ENCODE measurements around the gene SUSD1. TPM values are rescaled to one million over a fixed set of nuclear protein-coding genes. Genes with fewer than 3 reads are reported as not detected.

SUSD1 gene
- total RNA-seq, 1 donor from 2014 or later: 16.6 TPM

GRCh38 chr9:112174222-112174964 is 704 bp downstream of the SUSD1 start:
- Histone ChIP-seq H3K79me2 (ENCODE audit: insufficient read depth, low read length) (peaks cover 5% of the 10 kb centered on the region), H3K27ac (ENCODE audit: low read depth, low read length) (no peak overlapping the region), H3K27me3 (ENCODE audit: insufficient read depth, low read length) (no peaks in the 10 kb centered on the region), H3K9ac (ENCODE audit: low read length) (peak overlapping the region; percentile 52), H3K9me3 (ENCODE audit: insufficient read depth, low read depth, low read length) (no peaks in the 10 kb centered on the region), H4K20me1 (ENCODE audit: insufficient read depth, low read length) (no peaks in the 10 kb centered on the region), H3K4me2 (ENCODE audit: low read length) (peak overlapping the region; percentile 81), H2AFZ (ENCODE audit: low read depth, low read length) (peak overlapping the region; percentile 79), H3K4me1 (ENCODE audit: insufficient read depth, low read length) (peaks cover 7% of the 10 kb centered on the region), H3K4me3 (ENCODE audit: insufficient read depth, low read depth, low read length) (peak overlapping the region; percentile 57), H3K36me3 (ENCODE audit: insufficient read depth, low read length) (no peaks in the 10 kb centered on the region)
- peak; percentile 18 for DNase-seq (ENCODE audit: low read depth)
- TF ChIP-seq CTCF (IDR thresholded peaks at IDR 0.05; ENCODE audit: insufficient read depth, low read depth, low read length) (no peak), EZH2 (IDR thresholded peaks at IDR 0.05; ENCODE audit: insufficient read depth, low read length) (no peak)
- Mint-ChIP-seq H3K4me1 (ENCODE audit: low read depth, unreplicated experiment) (peaks cover 18% of the 10 kb centered on the region), H3K27ac (ENCODE audit: unreplicated experiment) (peak overlapping the region; percentile 23), H3K36me3 (ENCODE audit: low read depth, unreplicated experiment) (peaks cover 14% of the 10 kb centered on the region), H3K4me3 (ENCODE audit: unreplicated experiment) (peak overlapping the region; percentile 79), H3K9me3 (ENCODE audit: unreplicated experiment) (no peaks in the 10 kb centered on the region), H3K27me3 (ENCODE audit: low read depth, unreplicated experiment) (peaks cover 4% of the 10 kb centered on the region)
- no peak for FAIRE-seq

- H2AFZ ChIP-seq (ENCODE audit: low read depth, low read length): no peak overlapping the region
- peak overlapping the region; percentile 81 for H3K4me2 ChIP-seq (ENCODE audit: low read length)
- H3K27ac Mint-ChIP-seq (ENCODE audit: unreplicated experiment): peak overlapping the region; percentile 23
- peak overlapping the region; percentile 79 for H3K4me3 Mint-ChIP-seq (ENCODE audit: unreplicated experiment)
- no peaks in the 10 kb centered on the region for H3K9me3 Mint-ChIP-seq (ENCODE audit: unreplicated experiment)
- H3K79me2 ChIP-seq (ENCODE audit: insufficient read depth, low read length): peaks cover 5% of the 10 kb centered on the region
- no peak overlapping the region for H3K4me3 ChIP-seq (ENCODE audit: insufficient read depth, low read depth, low read length)
- peaks cover 14% of the 10 kb centered on the region for H3K36me3 Mint-ChIP-seq (ENCODE audit: low read depth, unreplicated experiment)
- no peak overlapping the region for H3K9ac ChIP-seq (ENCODE audit: low read length)
- H3K4me1 Mint-ChIP-seq (ENCODE audit: low read depth, unreplicated experiment): peaks cover 25% of the 10 kb centered on the region
- H3K27me3 Mint-ChIP-seq (ENCODE audit: low read depth, unreplicated experiment): peaks cover 4% of the 10 kb centered on the region
- TF ChIP-seq EZH2 (IDR thresholded peaks at IDR 0.05; ENCODE audit: insufficient read depth, low read length) (no peak), CTCF (IDR thresholded peaks at IDR 0.05; ENCODE audit: insufficient read depth, low read depth, low read length) (no peak)
- H3K36me3 ChIP-seq (ENCODE audit: insufficient read depth, low read length): no peaks in the 10 kb centered on the region
- H4K20me1 ChIP-seq (ENCODE audit: insufficient read depth, low read length): no peaks in the 10 kb centered on the region
- FAIRE-seq: no peak
- H3K9me3 ChIP-seq (ENCODE audit: insufficient read depth, low read depth, low read length): no peaks in the 10 kb centered on the region
- no peak overlapping the region for H3K27ac ChIP-seq (ENCODE audit: low read depth, low read length)
- peaks cover 7% of the 10 kb centered on the region for H3K4me1 ChIP-seq (ENCODE audit: insufficient read depth, low read length)
- H3K27me3 ChIP-seq (ENCODE audit: insufficient read depth, low read length): no peaks in the 10 kb centered on the region
- DNase-seq (ENCODE audit: low read depth): no peak
Observed at GRCh38 chr9:112173489-112174221, 1.4 kb downstream of the SUSD1 start.
